GM10266 (cell line): Measurements from ENCODE around the gene MAGI2.
"Not testable (repeated sequence)": the region's sequence is repeated elsewhere in the genome, so short reads cannot be mapped to it uniquely, and the experiment has no call there.

ENCODE experiments used
- DNase-seq: peaks from one replicate; pipeline ENCODE4 v3.0.0; 2012; ENCODE audit errors: extremely low spot score
- TF ChIP-seq, protein P1 (sequence below): IDR thresholded peaks from 2 replicates; pipeline ENCODE4 v1.5.1; 2012; ENCODE audit warnings: mild to moderate bottlenecking, low read depth; ENCODE audit not compliant: control insufficient read depth, insufficient read depth; ENCODE audit errors: missing control alignments

The MAGI2 gene

GRCh38 chr7:78006063-78006755 is 1447.3 kb downstream of the MAGI2 start:
- TF ChIP-seq, protein P1, sequence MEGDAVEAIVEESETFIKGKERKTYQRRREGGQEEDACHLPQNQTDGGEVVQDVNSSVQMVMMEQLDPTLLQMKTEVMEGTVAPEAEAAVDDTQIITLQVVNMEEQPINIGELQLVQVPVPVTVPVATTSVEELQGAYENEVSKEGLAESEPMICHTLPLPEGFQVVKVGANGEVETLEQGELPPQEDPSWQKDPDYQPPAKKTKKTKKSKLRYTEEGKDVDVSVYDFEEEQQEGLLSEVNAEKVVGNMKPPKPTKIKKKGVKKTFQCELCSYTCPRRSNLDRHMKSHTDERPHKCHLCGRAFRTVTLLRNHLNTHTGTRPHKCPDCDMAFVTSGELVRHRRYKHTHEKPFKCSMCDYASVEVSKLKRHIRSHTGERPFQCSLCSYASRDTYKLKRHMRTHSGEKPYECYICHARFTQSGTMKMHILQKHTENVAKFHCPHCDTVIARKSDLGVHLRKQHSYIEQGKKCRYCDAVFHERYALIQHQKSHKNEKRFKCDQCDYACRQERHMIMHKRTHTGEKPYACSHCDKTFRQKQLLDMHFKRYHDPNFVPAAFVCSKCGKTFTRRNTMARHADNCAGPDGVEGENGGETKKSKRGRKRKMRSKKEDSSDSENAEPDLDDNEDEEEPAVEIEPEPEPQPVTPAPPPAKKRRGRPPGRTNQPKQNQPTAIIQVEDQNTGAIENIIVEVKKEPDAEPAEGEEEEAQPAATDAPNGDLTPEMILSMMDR, result no peak
- no peak for DNase-seq

- TF ChIP-seq, protein P1, result no peak
- DNase-seq, result no peak
These were observed 1450.8 kb downstream of the MAGI2 start for GRCh38 chr7:78002715-78003114.

GRCh38 chr7:78002021-78002420 is 1451.4 kb downstream of the MAGI2 start:
- no peak for DNase-seq
- TF ChIP-seq, protein P1, result no peak

- not testable (repeated sequence) for DNase-seq
These were observed 1454.3 kb downstream of the MAGI2 start for GRCh38 chr7:77999168-77999567.

- DNase-seq, result no peak
- TF ChIP-seq, protein P1, result no peak
These were observed 1457.8 kb downstream of the MAGI2 start for GRCh38 chr7:77995717-77996116.

- TF ChIP-seq, protein P1, result no peak
- no peak for DNase-seq
These were observed 1459.6 kb downstream of the MAGI2 start for GRCh38 chr7:77993838-77994237.

DNA sequence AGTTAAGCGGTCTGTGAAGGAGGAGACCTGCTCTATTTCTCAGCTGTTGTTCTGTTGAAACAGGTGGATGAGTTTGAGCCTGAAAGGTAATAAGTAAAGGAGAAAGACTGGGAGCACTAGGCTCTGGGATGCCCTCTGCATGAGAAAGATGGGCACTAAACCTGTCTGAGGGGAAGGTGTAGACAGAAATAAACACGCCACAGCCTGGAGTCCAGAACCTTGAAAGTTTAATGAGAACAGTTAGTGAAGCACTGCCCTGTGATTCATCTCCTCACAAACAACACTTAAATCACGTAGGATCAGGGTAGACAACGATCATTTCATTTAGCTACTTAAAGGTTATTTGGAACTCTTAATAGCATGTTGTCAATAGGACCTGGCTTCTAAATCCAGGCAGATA is 1461.8 kb downstream of the MAGI2 start:
- TF ChIP-seq, protein P1, result no peak
- DNase-seq, result no peak

DNA sequence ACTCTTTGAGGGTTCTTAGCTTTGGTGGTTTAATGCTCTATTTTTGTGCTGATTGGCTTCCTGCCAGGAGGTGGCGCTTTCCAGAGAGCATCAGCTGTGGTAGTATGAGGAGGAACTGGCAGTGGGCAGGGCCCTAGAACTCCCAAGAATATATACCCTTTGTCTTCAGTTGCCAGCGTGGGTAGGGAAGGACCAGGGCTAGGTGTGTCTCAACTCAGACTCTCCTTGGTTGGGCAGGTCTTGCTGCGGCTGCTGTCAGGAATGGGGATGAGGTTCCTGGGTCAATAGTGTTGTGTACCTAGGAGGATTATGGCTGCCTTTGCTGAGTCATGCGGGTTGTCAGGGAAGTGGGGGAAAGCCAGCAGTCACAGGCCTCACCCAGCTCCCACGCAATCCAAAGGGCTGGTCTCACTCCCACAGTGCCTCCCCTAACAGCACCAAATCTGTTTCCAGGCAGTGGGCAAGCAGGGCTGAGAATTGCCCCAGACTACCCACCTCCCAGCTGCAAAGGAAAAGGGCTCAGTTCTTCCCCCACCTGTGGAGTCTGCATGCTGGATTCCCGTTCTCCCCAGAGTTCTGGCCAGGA is 1463.4 kb downstream of the MAGI2 start:
- no peak for DNase-seq
- TF ChIP-seq, protein P1, result peak; percentile 26
